Measurements from ENCODE around the gene TMEM150C.

TMEM150C gene

GRCh38 chr4:82489987-82490386 lies 71.8 kb downstream of the TMEM150C start:
- no peak overlapping the region for H3K27ac ChIP-seq
- no peak for DNase-seq (ENCODE audit: low spot score)
- ChIA-PET CTCF (no interaction called here), POLR2A (ENCODE audit: low non-redundant PET) (no interaction called here)
- TF ChIP-seq, protein P1, sequence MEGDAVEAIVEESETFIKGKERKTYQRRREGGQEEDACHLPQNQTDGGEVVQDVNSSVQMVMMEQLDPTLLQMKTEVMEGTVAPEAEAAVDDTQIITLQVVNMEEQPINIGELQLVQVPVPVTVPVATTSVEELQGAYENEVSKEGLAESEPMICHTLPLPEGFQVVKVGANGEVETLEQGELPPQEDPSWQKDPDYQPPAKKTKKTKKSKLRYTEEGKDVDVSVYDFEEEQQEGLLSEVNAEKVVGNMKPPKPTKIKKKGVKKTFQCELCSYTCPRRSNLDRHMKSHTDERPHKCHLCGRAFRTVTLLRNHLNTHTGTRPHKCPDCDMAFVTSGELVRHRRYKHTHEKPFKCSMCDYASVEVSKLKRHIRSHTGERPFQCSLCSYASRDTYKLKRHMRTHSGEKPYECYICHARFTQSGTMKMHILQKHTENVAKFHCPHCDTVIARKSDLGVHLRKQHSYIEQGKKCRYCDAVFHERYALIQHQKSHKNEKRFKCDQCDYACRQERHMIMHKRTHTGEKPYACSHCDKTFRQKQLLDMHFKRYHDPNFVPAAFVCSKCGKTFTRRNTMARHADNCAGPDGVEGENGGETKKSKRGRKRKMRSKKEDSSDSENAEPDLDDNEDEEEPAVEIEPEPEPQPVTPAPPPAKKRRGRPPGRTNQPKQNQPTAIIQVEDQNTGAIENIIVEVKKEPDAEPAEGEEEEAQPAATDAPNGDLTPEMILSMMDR (conservative IDR thresholded peaks at IDR 0.05; ENCODE audit: low read depth), result no peak

DNA sequence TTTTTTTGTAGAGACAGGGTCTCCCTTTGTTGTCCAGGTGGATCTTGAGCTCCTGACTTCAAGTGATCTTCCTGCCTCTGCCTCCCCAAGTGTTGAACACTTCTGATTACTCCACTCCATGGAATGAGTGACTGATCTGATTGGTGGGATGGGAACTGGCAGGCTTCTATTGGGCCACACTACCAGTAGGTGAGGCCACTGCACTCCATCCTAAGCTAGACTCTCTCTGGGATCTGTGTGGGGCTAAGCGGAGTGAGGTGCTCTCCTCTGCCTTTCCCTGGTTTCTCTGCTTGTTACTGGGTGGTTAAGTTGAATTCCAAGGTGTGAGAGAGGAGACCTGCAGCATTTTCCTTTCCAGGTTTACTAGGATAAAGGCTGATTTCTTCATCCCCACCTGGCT lies 72.7 kb downstream of the TMEM150C start:
- ChIA-PET CTCF (no interaction called here), POLR2A (ENCODE audit: low non-redundant PET) (no interaction called here)
- TF ChIP-seq, protein P1 (conservative IDR thresholded peaks at IDR 0.05; ENCODE audit: low read depth), result no peak
- DNase-seq (ENCODE audit: low spot score), result no peak
- no peak overlapping the region for H3K27ac ChIP-seq

DNA sequence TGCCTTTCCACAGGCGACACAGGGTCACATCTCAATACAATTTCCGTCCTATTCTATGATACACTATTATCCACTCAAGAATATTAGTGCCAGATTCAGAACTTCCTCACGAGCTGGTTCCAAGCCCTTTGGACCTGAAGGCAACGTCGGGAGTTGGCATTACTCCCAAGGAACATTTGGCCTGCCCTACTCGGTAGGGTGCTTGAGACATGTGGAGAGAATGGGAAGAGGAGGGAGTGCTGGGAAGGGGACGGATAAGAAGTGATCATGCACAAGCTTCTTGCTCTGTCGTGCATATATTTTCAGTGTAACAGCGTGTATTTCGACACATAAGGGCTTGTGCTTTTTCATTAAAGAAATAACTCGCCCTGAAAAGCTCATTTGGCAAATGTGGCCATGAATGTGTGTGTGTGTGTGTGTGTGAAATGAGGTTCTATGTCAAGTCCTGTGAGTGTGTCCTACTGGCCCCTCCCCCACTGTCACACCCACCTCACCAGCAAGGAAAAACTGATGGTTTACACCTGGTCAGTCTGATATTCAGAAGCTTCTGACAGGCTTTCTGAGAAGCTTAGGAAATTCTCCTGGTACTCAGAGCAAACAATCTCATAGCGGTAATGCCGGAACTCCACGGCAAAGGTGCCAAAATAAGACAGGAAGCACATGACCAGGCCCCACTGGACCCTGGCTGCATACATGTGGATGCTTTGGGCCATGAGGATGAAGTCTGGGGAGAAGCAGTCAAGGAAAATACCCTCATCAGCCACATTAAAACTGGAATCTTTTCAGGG lies 76.6 kb downstream of the TMEM150C start:
- ChIA-PET POLR2A (ENCODE audit: low non-redundant PET) (no interaction called here), CTCF (no interaction called here)
- DNase-seq (ENCODE audit: low spot score), result no peak
- TF ChIP-seq, protein P1 (conservative IDR thresholded peaks at IDR 0.05; ENCODE audit: low read depth), result no peak
- no peak overlapping the region for H3K27ac ChIP-seq

DNA sequence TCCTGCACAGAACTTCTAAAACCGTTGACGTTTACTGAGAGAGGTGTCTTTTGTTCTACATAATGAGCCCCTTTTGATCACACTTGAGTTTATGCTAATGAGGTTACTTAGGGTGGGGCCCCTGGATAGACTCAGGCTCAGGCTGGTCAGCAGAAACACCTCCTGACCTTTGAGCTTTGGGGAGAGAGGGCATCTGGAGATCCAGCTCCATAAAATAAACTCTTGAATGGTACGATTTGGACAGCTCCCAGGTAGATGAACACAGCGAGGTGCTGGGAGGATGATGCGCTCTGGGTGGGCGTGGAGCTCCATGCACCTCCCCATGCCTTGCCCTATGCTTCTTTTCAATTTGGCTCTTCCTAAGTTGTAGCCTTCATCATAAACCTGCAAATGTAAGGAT lies 79.4 kb downstream of the TMEM150C start:
- DNase-seq (ENCODE audit: low spot score), result no peak
- no peak overlapping the region for H3K27ac ChIP-seq
- TF ChIP-seq, protein P1 (conservative IDR thresholded peaks at IDR 0.05; ENCODE audit: low read depth), result no peak
- CTCF ChIA-PET, result interaction anchor here (0.6 kb wide), 1 partner anchor 317 kb away, joined by 3 read pairs; no protein-coding TSS in a partner anchor
- POLR2A ChIA-PET (ENCODE audit: low non-redundant PET), result no interaction called here

DNA sequence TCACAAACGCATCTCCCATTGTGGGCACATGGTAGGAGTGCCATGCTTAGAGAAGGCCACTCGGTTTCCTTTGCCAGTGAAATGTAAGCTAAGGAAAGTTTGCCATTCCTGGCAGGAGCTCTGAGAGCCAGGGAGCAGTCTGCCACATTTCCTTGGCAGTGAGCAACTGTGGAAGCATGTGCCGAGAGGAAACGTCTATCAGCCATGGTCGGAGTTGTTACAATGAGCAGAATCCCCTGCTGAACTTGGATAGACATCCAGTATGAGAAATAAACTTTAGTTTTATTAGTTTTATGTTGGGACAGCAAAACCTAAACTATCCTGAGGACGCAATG lies 80.3 kb downstream of the TMEM150C start:
- DNase-seq (ENCODE audit: low spot score), result no peak
- ChIA-PET POLR2A (ENCODE audit: low non-redundant PET) (no interaction called here), CTCF (no interaction called here)
- TF ChIP-seq, protein P1 (conservative IDR thresholded peaks at IDR 0.05; ENCODE audit: low read depth), result no peak
- H3K27ac ChIP-seq, result no peak overlapping the region

DNA sequence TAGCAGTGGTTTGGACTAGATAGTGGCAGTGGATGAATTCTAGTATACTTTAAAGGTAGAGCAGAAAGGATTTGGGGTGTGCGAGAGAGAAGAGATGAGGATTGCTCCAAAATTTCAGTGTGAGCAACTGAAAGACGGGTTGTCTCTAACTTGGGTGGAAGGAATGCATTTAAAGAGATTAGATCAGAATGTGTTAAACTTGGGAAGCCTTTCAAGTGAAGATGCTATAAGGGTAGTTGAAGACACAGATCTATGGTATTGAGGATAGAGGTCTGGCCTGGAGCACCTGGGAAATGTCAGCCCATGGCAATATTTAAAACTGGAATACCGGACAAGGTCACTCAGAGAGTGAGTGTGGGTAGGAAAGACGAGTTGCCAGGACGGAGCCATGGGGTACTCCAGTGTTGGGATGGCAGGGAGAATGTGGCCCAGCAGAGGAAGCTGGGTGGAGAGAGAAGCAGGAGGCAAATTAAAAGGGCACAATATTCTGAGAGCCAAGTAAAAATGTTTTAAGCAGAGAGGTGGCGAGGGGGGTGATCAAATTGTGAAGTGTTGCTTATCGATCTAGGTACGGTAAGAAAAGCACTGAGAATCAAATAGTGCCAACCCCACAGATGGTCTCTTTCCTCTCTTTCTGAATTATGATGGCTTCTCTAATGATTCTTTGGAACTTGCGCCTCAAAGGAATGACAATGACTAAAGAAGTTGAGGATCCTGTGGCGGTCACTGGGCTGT lies 80.8 kb downstream of the TMEM150C start:
- H3K27ac ChIP-seq, result no peak overlapping the region
- ChIA-PET CTCF (interaction anchor here (0.6 kb wide), 1 partner anchor 43 kb away, joined by 4 read pairs; no protein-coding TSS in a partner anchor), POLR2A (ENCODE audit: low non-redundant PET) (no interaction called here)
- TF ChIP-seq, protein P1 (conservative IDR thresholded peaks at IDR 0.05; ENCODE audit: low read depth), result no peak
- no peak for DNase-seq (ENCODE audit: low spot score)

Data from RWPE1 (cell line).